Measurements from ENCODE around the gene NOS1.
"Not testable (repeated sequence)": the region's sequence is repeated elsewhere in the genome, so short reads cannot be mapped to it uniquely, and the experiment has no call there.

Gene NOS1

DNA sequence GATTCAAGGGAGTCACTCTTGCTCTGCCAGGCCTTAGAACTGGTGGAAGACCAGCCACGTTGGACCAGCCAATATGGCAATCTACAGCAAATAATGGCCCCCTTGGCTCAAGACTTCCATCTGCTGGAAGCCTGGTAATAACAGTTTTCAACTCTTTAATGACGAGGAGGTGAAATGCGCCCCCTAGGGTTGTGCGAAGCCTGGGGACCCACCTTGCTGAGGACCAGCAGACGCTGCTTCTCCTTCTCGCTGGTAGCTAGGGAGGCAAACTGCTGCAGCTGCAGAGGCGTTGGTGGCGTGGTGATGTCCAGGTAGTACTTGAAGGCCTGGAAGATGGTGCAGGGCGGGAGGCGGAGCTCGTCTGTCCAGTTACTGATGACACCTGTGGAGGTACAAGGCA, 129.7 kb downstream of the NOS1 start:
- no peaks in the 10 kb centered on the region for H3K4me1 ChIP-seq (ENCODE audit: control insufficient read depth, insufficient read depth, low read length, unreplicated experiment)
- H3K79me2 ChIP-seq (ENCODE audit: control insufficient read depth, insufficient read depth, low read length, unreplicated experiment) = no peaks in the 10 kb centered on the region
- H3K4me3 ChIP-seq (ENCODE audit: low read depth, low read length) = no peak overlapping the region
- no peaks in the 10 kb centered on the region for H3K36me3 ChIP-seq (ENCODE audit: insufficient read depth, low read length)
- no peak overlapping the region for H3K27ac ChIP-seq (ENCODE audit: low read depth, low read length)
- H2AFZ ChIP-seq (ENCODE audit: low read length, unreplicated experiment) = no peak overlapping the region
- H3K27me3 ChIP-seq (ENCODE audit: insufficient read depth, low read length) = peaks cover 32% of the 10 kb centered on the region; the same call in 1 of the 2 replicates

GRCh38 chr12:117228239-117228638, 133.2 kb downstream of the NOS1 start:
- H3K4me3 ChIP-seq (ENCODE audit: low read depth, low read length) = no peak overlapping the region
- no peak overlapping the region for H2AFZ ChIP-seq (ENCODE audit: low read length, unreplicated experiment)
- no peaks in the 10 kb centered on the region for H3K36me3 ChIP-seq (ENCODE audit: insufficient read depth, low read length)
- peaks cover 13% of the 10 kb centered on the region; the same call in 1 of the 2 replicates for H3K27me3 ChIP-seq (ENCODE audit: insufficient read depth, low read length)
- H3K79me2 ChIP-seq (ENCODE audit: control insufficient read depth, insufficient read depth, low read length, unreplicated experiment) = no peaks in the 10 kb centered on the region
- no peak overlapping the region for H3K27ac ChIP-seq (ENCODE audit: low read depth, low read length)
- H3K4me1 ChIP-seq (ENCODE audit: control insufficient read depth, insufficient read depth, low read length, unreplicated experiment) = no peaks in the 10 kb centered on the region

- Histone ChIP-seq H3K4me3 (ENCODE audit: low read depth, low read length) (no peak overlapping the region), H2AFZ (ENCODE audit: low read length, unreplicated experiment) (no peak overlapping the region), H3K36me3 (ENCODE audit: insufficient read depth, low read length) (no peaks in the 10 kb centered on the region), H3K4me1 (ENCODE audit: control insufficient read depth, insufficient read depth, low read length, unreplicated experiment) (no peaks in the 10 kb centered on the region), H3K27ac (ENCODE audit: low read depth, low read length) (no peak overlapping the region), H3K79me2 (ENCODE audit: control insufficient read depth, insufficient read depth, low read length, unreplicated experiment) (no peaks in the 10 kb centered on the region), H3K27me3 (ENCODE audit: insufficient read depth, low read length) (0 out of 2 replicates have a peak, but pooled peaks cover 9% of the 10 kb centered on the region)
These were observed 134.3 kb downstream of the NOS1 start for GRCh38 chr12:117227000-117227653.

GRCh38 chr12:117226505-117226904, 134.9 kb downstream of the NOS1 start:
- no peak overlapping the region for H3K27ac ChIP-seq (ENCODE audit: low read depth, low read length)
- 0 out of 2 replicates have a peak, but pooled peaks cover 3% of the 10 kb centered on the region for H3K27me3 ChIP-seq (ENCODE audit: insufficient read depth, low read length)
- H3K36me3 ChIP-seq (ENCODE audit: insufficient read depth, low read length) = no peaks in the 10 kb centered on the region
- H2AFZ ChIP-seq (ENCODE audit: low read length, unreplicated experiment) = no peak overlapping the region
- no peak overlapping the region for H3K4me3 ChIP-seq (ENCODE audit: low read depth, low read length)
- H3K79me2 ChIP-seq (ENCODE audit: control insufficient read depth, insufficient read depth, low read length, unreplicated experiment) = no peaks in the 10 kb centered on the region
- no peaks in the 10 kb centered on the region for H3K4me1 ChIP-seq (ENCODE audit: control insufficient read depth, insufficient read depth, low read length, unreplicated experiment)

DNA sequence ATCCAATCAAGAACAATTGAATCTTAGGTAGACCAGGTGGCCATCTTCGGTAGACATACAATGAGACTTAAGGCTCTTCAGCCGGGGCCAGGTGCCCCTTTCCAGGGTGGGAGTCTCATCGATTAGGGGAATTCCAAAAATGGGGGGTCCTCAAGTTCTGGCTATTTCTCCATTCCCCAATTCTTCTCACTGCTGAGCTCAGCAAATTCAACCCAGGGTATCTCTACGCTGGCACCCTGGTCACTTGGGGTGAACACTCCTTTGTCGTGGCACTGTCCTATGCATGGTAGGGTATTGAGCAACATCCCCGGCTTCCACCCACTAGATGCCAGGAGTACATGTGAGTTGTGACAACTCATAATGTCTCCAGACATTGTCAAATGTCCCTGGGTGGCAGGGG, 136.2 kb downstream of the NOS1 start:
- Histone ChIP-seq H3K27ac (ENCODE audit: low read depth, low read length) (no peak overlapping the region), H3K36me3 (ENCODE audit: insufficient read depth, low read length) (no peaks in the 10 kb centered on the region), H3K4me1 (ENCODE audit: control insufficient read depth, insufficient read depth, low read length, unreplicated experiment) (no peaks in the 10 kb centered on the region), H3K4me3 (ENCODE audit: low read depth, low read length) (no peak overlapping the region), H2AFZ (ENCODE audit: low read length, unreplicated experiment) (no peak overlapping the region), H3K79me2 (ENCODE audit: control insufficient read depth, insufficient read depth, low read length, unreplicated experiment) (no peaks in the 10 kb centered on the region), H3K27me3 (ENCODE audit: insufficient read depth, low read length) (0 out of 2 replicates have a peak, but pooled peaks cover 3% of the 10 kb centered on the region)

DNA sequence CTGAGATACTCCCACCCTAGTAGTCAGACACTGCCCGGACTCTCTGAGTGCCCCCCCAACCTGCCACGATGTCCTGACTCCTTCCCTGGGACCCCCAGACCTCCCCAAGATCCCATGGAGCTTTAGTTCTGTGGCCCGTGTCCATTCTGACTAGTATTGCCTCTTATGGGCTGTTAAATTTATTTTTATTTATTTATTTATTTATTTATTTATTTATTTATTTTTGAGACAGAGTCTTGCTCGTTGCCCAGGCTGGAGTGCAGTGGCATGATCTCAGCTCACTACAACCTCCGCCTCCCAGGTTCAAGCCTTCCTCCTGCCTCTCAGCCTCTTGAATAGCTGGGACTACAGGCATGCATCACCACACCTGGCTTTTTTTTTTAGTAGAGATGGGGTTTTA, 140.5 kb downstream of the NOS1 start:
- H2AFZ ChIP-seq (ENCODE audit: low read length, unreplicated experiment); H3K36me3 ChIP-seq (ENCODE audit: insufficient read depth, low read length); H3K79me2 ChIP-seq (ENCODE audit: control insufficient read depth, insufficient read depth, low read length, unreplicated experiment); H3K4me3 ChIP-seq (ENCODE audit: low read depth, low read length); H3K27ac ChIP-seq (ENCODE audit: low read depth, low read length); H3K4me1 ChIP-seq (ENCODE audit: control insufficient read depth, insufficient read depth, low read length, unreplicated experiment): not testable (repeated sequence)
- H3K27me3 ChIP-seq (ENCODE audit: insufficient read depth, low read length) = peaks cover 30% of the 10 kb centered on the region

GRCh38 chr12:117218149-117218548, 143.3 kb downstream of the NOS1 start:
- H3K27ac ChIP-seq (ENCODE audit: low read depth, low read length) = no peak overlapping the region
- peaks cover 51% of the 10 kb centered on the region for H3K27me3 ChIP-seq (ENCODE audit: insufficient read depth, low read length)
- no peaks in the 10 kb centered on the region for H3K36me3 ChIP-seq (ENCODE audit: insufficient read depth, low read length)
- H3K79me2 ChIP-seq (ENCODE audit: control insufficient read depth, insufficient read depth, low read length, unreplicated experiment) = no peaks in the 10 kb centered on the region
- no peak overlapping the region for H2AFZ ChIP-seq (ENCODE audit: low read length, unreplicated experiment)
- H3K4me3 ChIP-seq (ENCODE audit: low read depth, low read length) = no peak overlapping the region
- H3K4me1 ChIP-seq (ENCODE audit: control insufficient read depth, insufficient read depth, low read length, unreplicated experiment) = no peaks in the 10 kb centered on the region

DNA sequence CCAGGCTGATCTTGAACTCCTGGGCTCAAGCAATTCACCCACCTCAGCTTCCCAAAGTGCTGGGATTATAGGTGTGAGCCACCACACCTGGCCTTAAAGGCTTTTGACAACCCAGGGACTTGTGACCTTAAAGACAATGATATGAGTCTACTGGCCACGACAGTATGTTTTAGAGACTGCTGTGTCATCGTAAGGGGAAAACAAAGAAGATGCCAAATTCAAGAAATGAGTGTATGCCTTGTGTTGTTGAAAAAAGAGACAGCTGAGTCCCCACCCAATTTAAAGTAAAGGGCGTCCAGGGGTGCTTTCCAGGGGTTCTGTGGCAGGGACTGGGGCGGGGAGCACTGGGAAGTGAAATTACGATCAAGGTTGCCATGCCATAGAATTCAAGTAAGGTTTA, 144.7 kb downstream of the NOS1 start:
- peaks cover 64% of the 10 kb centered on the region for H3K27me3 ChIP-seq (ENCODE audit: insufficient read depth, low read length)
- no peaks in the 10 kb centered on the region for H3K79me2 ChIP-seq (ENCODE audit: control insufficient read depth, insufficient read depth, low read length, unreplicated experiment)
- H2AFZ ChIP-seq (ENCODE audit: low read length, unreplicated experiment) = no peak overlapping the region
- no peaks in the 10 kb centered on the region for H3K4me1 ChIP-seq (ENCODE audit: control insufficient read depth, insufficient read depth, low read length, unreplicated experiment)
- H3K4me3 ChIP-seq (ENCODE audit: low read depth, low read length) = no peak overlapping the region
- no peaks in the 10 kb centered on the region for H3K36me3 ChIP-seq (ENCODE audit: insufficient read depth, low read length)
- H3K27ac ChIP-seq (ENCODE audit: low read depth, low read length) = no peak overlapping the region

GRCh38 chr12:117214797-117215196, 146.6 kb downstream of the NOS1 start:
- no peak overlapping the region for H3K4me3 ChIP-seq (ENCODE audit: low read depth, low read length)
- H3K36me3 ChIP-seq (ENCODE audit: insufficient read depth, low read length) = no peaks in the 10 kb centered on the region

GRCh38 chr12:117213295-117213808, 148.1 kb downstream of the NOS1 start:
- Histone ChIP-seq H3K79me2 (ENCODE audit: control insufficient read depth, insufficient read depth, low read length, unreplicated experiment) (no peaks in the 10 kb centered on the region), H3K27me3 (ENCODE audit: insufficient read depth, low read length) (peaks cover 80% of the 10 kb centered on the region), H3K4me3 (ENCODE audit: low read depth, low read length) (no peak overlapping the region), H3K36me3 (ENCODE audit: insufficient read depth, low read length) (no peaks in the 10 kb centered on the region), H3K4me1 (ENCODE audit: control insufficient read depth, insufficient read depth, low read length, unreplicated experiment) (no peaks in the 10 kb centered on the region), H2AFZ (ENCODE audit: low read length, unreplicated experiment) (no peak overlapping the region), H3K27ac (ENCODE audit: low read depth, low read length) (no peak overlapping the region)

More at GRCh38 chr12:117214797-117215196, 146.6 kb downstream of the NOS1 start:
- no peaks in the 10 kb centered on the region for H3K79me2 ChIP-seq (ENCODE audit: control insufficient read depth, insufficient read depth, low read length, unreplicated experiment)
- no peaks in the 10 kb centered on the region for H3K4me1 ChIP-seq (ENCODE audit: control insufficient read depth, insufficient read depth, low read length, unreplicated experiment)
- no peak overlapping the region for H3K27ac ChIP-seq (ENCODE audit: low read depth, low read length)
- peaks cover 73% of the 10 kb centered on the region for H3K27me3 ChIP-seq (ENCODE audit: insufficient read depth, low read length)
- no peak overlapping the region for H2AFZ ChIP-seq (ENCODE audit: low read length, unreplicated experiment)

GRCh38 chr12:117212563-117213190, 148.7 kb downstream of the NOS1 start:
- Histone ChIP-seq H3K4me1 (ENCODE audit: control insufficient read depth, insufficient read depth, low read length, unreplicated experiment) (no peaks in the 10 kb centered on the region), H2AFZ (ENCODE audit: low read length, unreplicated experiment) (no peak overlapping the region), H3K4me3 (ENCODE audit: low read depth, low read length) (no peak overlapping the region), H3K27ac (ENCODE audit: low read depth, low read length) (no peak overlapping the region), H3K36me3 (ENCODE audit: insufficient read depth, low read length) (no peaks in the 10 kb centered on the region), H3K79me2 (ENCODE audit: control insufficient read depth, insufficient read depth, low read length, unreplicated experiment) (no peaks in the 10 kb centered on the region), H3K27me3 (ENCODE audit: insufficient read depth, low read length) (peaks cover 80% of the 10 kb centered on the region)
